OCI-LY7 (cell line): ENCODE results near the gene TMCC1. TPM values are rescaled to one million over a fixed set of nuclear protein-coding genes. Genes with fewer than 3 reads are reported as not detected.
"Not testable (repeated sequence)": the region's sequence is repeated elsewhere in the genome, so short reads cannot be mapped to it uniquely, and the experiment has no call there.

Experiments used
- BruUV-seq: library from RNA; stranded (reverse); fragments of 400-500 nt; replicated peaks from 2 replicates; lab custom pipeline; 2021; lab: Mats Ljungman, UMichigan
- CTCF ChIA-PET: fragments of 300-600 bp; sonication (Branson Sonifier 250); formaldehyde crosslinking; loops from one replicate; lab custom pipeline; 2022; ENCODE audit warnings: antibody characterized with exemption; ENCODE audit not compliant: unreplicated experiment; lab: Charles Lee
- POLR2A ChIA-PET: fragments of 300-600 bp; sonication (Branson Sonifier 250); formaldehyde crosslinking; loops from one replicate; lab custom pipeline; 2022; ENCODE audit warnings: antibody characterized with exemption; lab: Charles Lee
- DNase-seq: peaks from one replicate; pipeline ENCODE4 v3.0.0-alpha.2; 2015; ENCODE audit warnings: low spot score
- H2AFZ ChIP-seq: fragments of 200-600 bp; sonication (generic), shearing (Covaris generic); 2 replicates; pipeline ENCODE4 v1.6.1; 2014; ENCODE audit warnings: mild to moderate bottlenecking, antibody characterized with exemption, low read length, moderate library complexity
- H3K27ac ChIP-seq: fragments of 200-600 bp; sonication (generic); 2 replicates; pipeline ENCODE4 v1.5.1; 2014; ENCODE audit warnings: mixed run types, low read depth, mild to moderate bottlenecking, moderate library complexity, low read length, inconsistent platforms; ENCODE audit not compliant: poor library complexity, severe bottlenecking
- H3K36me3 ChIP-seq: fragments of 200-600 bp; sonication (generic); 2 replicates; pipeline ENCODE4 v1.6.1; 2014; ENCODE audit warnings: mild to moderate bottlenecking, antibody characterized with exemption, low read length, moderate library complexity, mixed read lengths; ENCODE audit not compliant: insufficient read depth
- H3K4me1 ChIP-seq: fragments of 200-600 bp; sonication (generic); 2 replicates; pipeline ENCODE4 v1.5.1; 2014; ENCODE audit warnings: mild to moderate bottlenecking, low read length; ENCODE audit not compliant: insufficient read depth, poor library complexity, severe bottlenecking
- H3K4me2 ChIP-seq: fragments of 200-600 bp; sonication (generic); 2 replicates; pipeline ENCODE4 v1.6.1; 2014; ENCODE audit warnings: mild to moderate bottlenecking, low read length
- H3K4me3 ChIP-seq: fragments of 200-600 bp; sonication (generic); 2 replicates; pipeline ENCODE4 v1.5.1; 2014; ENCODE audit warnings: mild to moderate bottlenecking, low read depth, low read length; ENCODE audit not compliant: poor library complexity, severe bottlenecking
- H3K79me2 ChIP-seq: fragments of 200-600 bp; sonication (generic); 2 replicates; pipeline ENCODE4 v1.6.1; 2016; ENCODE audit warnings: low read depth, mild to moderate bottlenecking, low read length, moderate library complexity, mixed read lengths; ENCODE audit not compliant: insufficient read depth
- H3K9me2 ChIP-seq: fragments of 200-600 bp; sonication (generic); 2 replicates; pipeline ENCODE4 v1.6.1; 2016; ENCODE audit warnings: mild to moderate bottlenecking, low read length, mixed read lengths; ENCODE audit not compliant: insufficient read depth
- H3K9me3 ChIP-seq: fragments of 200-600 bp; sonication (generic); 2 replicates; pipeline ENCODE4 v1.6.1; 2014; ENCODE audit warnings: mild to moderate bottlenecking, mixed run types, low read length, mixed read lengths
- H4K20me1 ChIP-seq: fragments of 200-600 bp; sonication (generic); 2 replicates; pipeline ENCODE4 v1.6.1; 2014; ENCODE audit warnings: mild to moderate bottlenecking, antibody characterized with exemption, low read length, moderate library complexity, mixed read lengths; ENCODE audit not compliant: insufficient read depth
- EZH2phosphoT487 ChIP-seq: fragments of 200-600 bp; sonication (generic); IDR thresholded peaks from 2 replicates; pipeline ENCODE4 v1.6.1; 2018; ENCODE audit warnings: low read depth, borderline replicate concordance, mild to moderate bottlenecking, mixed run types, antibody characterized with exemption, low read length, moderate library complexity, mixed read lengths
- intact Hi-C: fragments of 100-400 bp; cut with micrococcal nuclease; formaldehyde crosslinking; loops from one replicate; pipeline ENCODE4 v1.10.0; 2022; ENCODE audit not compliant: unreplicated experiment
- total RNA-seq, 2 experiments: library from RNA; depleted of rRNA in 1 of 2; stranded (reverse); fragments of >200 nt in 1 of 2; shearing (Covaris generic) in 1 of 2; gene quantifications; 2 replicates each; pipeline ENCODE4 v1.2.3, GENCODE V29; 2014 to 2022
- TF ChIP-seq, protein P1 (sequence below): fragments of 200-600 bp; sonication (generic); conservative IDR thresholded peaks from 2 replicates; pipeline ENCODE4 v1.5.1; 2014; ENCODE audit warnings: mild to moderate bottlenecking, antibody characterized with exemption, low read length, moderate library complexity, mixed read lengths

Gene TMCC1
- total RNA-seq, 2 experiments from 2014 or later: 31.7 to 38.8 TPM

DNA sequence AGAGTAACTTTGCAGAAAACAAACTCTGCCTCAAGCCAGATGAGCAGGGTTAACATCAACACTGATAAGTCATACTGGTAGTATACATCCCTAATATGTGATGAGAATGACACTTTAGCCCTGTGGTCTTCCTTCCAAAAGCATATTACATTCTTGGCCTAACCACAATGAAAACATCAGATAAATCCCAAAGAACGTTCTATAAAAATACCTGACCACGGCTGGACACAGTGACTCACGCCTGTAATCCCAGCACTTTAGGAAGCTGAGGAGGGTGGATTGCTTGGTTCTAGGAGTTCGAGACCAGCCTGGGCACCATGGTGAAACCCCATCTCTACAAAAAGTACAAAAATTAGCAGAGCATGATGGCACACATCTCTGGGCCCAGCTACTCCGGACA, 4.7 kb downstream of the TMCC1 start:
- Histone ChIP-seq H3K9me3 (no peaks in the 10 kb centered on the region), H2AFZ (no peak overlapping the region), H3K4me2 (peak overlapping the region; percentile 50), H4K20me1 (no peaks in the 10 kb centered on the region), H3K4me3 (peak overlapping the region; percentile 5), H3K36me3 (peaks cover 38% of the 10 kb centered on the region), H3K9me2 (no peaks in the 10 kb centered on the region), H3K79me2 (peaks cover 83% of the 10 kb centered on the region), H3K4me1 (peaks cover 48% of the 10 kb centered on the region), H3K27ac (peak overlapping the region; percentile 86)
- DNase-seq: no peak
- CTCF ChIA-PET: no interaction called here
- no peak for TF ChIP-seq EZH2phosphoT487
- TF ChIP-seq, protein P1, sequence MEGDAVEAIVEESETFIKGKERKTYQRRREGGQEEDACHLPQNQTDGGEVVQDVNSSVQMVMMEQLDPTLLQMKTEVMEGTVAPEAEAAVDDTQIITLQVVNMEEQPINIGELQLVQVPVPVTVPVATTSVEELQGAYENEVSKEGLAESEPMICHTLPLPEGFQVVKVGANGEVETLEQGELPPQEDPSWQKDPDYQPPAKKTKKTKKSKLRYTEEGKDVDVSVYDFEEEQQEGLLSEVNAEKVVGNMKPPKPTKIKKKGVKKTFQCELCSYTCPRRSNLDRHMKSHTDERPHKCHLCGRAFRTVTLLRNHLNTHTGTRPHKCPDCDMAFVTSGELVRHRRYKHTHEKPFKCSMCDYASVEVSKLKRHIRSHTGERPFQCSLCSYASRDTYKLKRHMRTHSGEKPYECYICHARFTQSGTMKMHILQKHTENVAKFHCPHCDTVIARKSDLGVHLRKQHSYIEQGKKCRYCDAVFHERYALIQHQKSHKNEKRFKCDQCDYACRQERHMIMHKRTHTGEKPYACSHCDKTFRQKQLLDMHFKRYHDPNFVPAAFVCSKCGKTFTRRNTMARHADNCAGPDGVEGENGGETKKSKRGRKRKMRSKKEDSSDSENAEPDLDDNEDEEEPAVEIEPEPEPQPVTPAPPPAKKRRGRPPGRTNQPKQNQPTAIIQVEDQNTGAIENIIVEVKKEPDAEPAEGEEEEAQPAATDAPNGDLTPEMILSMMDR: no peak
- BruUV-seq: no TSS peak
- intact Hi-C loops: no loop called here
- POLR2A ChIA-PET: interaction anchor here (1.2 to 2.1 kb wide), 3 partner anchors 9 to 64 kb away, joined by 3 to 8 read pairs (median 5); no protein-coding TSS in a partner anchor

DNA sequence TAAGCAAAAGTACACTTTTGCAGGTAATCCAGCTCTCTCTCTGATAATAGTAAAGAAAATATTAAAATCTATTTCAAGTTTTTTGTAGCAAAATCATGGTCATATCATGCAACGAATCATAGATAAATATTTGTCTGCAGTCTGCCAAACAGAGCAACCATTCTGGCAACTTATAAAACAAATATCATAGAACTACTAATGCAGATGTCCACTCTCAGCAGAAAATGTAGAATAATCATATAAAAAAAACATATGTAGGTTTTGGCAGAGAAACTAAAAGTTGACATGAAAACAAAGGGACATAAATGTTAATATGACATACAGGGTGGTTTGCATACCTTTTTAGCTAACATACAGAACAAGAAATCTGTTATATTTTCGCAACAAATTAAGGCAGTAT, 12.2 kb downstream of the TMCC1 start:
- no peak overlapping the region for H3K4me3 ChIP-seq
- CTCF ChIA-PET: no interaction called here
- H3K27ac ChIP-seq: no peak overlapping the region
- no peak overlapping the region for H3K4me2 ChIP-seq
- no peak for DNase-seq
- BruUV-seq: no TSS peak
- H3K9me3 ChIP-seq: 0 out of 2 replicates have a peak, but pooled peaks cover 5% of the 10 kb centered on the region
- POLR2A ChIA-PET: interaction anchor here (0.7 kb wide), 2 partner anchors 1005 to 1647 kb away, joined by 3 to 7 read pairs; no protein-coding TSS in a partner anchor
- no peaks in the 10 kb centered on the region for H3K9me2 ChIP-seq
- intact Hi-C loops: no loop called here
- TF ChIP-seq, protein P1: no peak
- TF ChIP-seq EZH2phosphoT487: no peak
- H4K20me1 ChIP-seq: no peaks in the 10 kb centered on the region
- H3K79me2 ChIP-seq: peaks cover 66% of the 10 kb centered on the region; the same call in 1 of the 2 replicates
- no peaks in the 10 kb centered on the region for H3K4me1 ChIP-seq
- no peak overlapping the region for H2AFZ ChIP-seq
- H3K36me3 ChIP-seq: peaks cover 66% of the 10 kb centered on the region

DNA sequence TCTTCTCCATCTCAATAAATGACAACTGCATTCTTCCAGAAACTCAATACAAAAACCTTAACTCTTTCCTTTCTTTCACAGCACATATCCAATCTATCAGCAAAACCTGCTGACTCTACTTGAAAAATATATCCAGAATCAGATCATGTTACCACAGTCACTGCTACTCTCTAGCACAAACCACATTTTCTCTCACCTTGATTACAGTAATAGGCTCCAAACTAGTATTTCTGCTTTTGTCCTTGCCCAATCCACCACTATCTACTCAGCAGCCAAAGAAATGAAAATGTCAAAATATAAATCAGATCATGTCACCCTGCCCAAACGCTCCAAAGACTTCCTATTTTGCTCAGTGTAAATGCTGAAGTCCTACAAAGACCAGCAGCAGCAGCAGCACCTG, 15.2 kb downstream of the TMCC1 start:
- Histone ChIP-seq H3K9me3 (0 out of 2 replicates have a peak, but pooled peaks cover 5% of the 10 kb centered on the region), H3K36me3 (peaks cover 77% of the 10 kb centered on the region), H3K9me2 (no peaks in the 10 kb centered on the region), H3K4me2 (no peak overlapping the region), H3K4me1 (no peaks in the 10 kb centered on the region), H4K20me1 (no peaks in the 10 kb centered on the region), H3K79me2 (peaks cover 71% of the 10 kb centered on the region), H3K4me3 (no peak overlapping the region), H2AFZ (no peak overlapping the region), H3K27ac (no peak overlapping the region)
- ChIA-PET POLR2A (interaction anchor here (1.9 kb wide), 1 partner anchor 14 kb away, joined by 8 read pairs; no protein-coding TSS in a partner anchor), CTCF (no interaction called here)
- TF ChIP-seq, protein P1: no peak
- DNase-seq: no peak
- intact Hi-C loops: no loop called here
- no TSS peak for BruUV-seq

DNA sequence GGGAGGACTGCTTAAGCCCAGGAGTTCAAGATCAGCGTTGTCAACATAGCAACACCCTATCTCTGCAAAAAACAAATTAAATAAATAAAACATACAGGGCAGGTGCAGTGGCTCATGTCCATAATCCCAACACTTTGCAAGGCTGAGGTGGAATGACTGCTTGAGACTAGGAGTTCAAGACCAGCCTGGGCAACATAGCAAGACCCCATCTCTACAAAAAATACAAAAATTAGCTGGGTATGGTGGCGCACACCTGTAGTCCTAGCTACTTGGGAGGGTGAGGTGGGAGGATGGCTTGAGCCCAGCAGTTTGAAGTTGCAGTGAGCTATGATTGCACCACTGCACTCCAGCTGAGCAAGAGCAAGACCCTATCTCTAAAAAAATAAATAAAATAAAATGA, 19.0 kb downstream of the TMCC1 start:
- H3K79me2 ChIP-seq: peaks cover 83% of the 10 kb centered on the region

More for the DNA sequence above, 19.0 kb downstream of the TMCC1 start:
- H3K36me3 ChIP-seq: peaks cover 88% of the 10 kb centered on the region
- H3K9me3 ChIP-seq, H3K4me3 ChIP-seq, H2AFZ ChIP-seq, BruUV-seq, DNase-seq, CTCF ChIA-PET, H4K20me1 ChIP-seq, H3K9me2 ChIP-seq, H3K27ac ChIP-seq, intact Hi-C loops, H3K4me2 ChIP-seq: not testable (repeated sequence)
- peaks cover 17% of the 10 kb centered on the region for H3K4me1 ChIP-seq
- POLR2A ChIA-PET: interaction anchor here (1.3 kb wide), 1 partner anchor 11 kb away, joined by 5 read pairs; no protein-coding TSS in a partner anchor
